Fibroblast of skin of left biceps (primary cell): ENCODE measurements around the gene SHC2.
A peak's percentile ranks its signal among the peaks of the same experiment; 100 is the strongest.

Experiments
- DNase-seq, 2 experiments: peaks; one replicate each; pipeline ENCODE4 v3.0.0-alpha.2; 2013; ENCODE audit warnings: low read depth in 2 of 2

The SHC2 gene, protein sequence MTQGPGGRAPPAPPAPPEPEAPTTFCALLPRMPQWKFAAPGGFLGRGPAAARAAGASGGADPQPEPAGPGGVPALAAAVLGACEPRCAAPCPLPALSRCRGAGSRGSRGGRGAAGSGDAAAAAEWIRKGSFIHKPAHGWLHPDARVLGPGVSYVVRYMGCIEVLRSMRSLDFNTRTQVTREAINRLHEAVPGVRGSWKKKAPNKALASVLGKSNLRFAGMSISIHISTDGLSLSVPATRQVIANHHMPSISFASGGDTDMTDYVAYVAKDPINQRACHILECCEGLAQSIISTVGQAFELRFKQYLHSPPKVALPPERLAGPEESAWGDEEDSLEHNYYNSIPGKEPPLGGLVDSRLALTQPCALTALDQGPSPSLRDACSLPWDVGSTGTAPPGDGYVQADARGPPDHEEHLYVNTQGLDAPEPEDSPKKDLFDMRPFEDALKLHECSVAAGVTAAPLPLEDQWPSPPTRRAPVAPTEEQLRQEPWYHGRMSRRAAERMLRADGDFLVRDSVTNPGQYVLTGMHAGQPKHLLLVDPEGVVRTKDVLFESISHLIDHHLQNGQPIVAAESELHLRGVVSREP

DNA sequence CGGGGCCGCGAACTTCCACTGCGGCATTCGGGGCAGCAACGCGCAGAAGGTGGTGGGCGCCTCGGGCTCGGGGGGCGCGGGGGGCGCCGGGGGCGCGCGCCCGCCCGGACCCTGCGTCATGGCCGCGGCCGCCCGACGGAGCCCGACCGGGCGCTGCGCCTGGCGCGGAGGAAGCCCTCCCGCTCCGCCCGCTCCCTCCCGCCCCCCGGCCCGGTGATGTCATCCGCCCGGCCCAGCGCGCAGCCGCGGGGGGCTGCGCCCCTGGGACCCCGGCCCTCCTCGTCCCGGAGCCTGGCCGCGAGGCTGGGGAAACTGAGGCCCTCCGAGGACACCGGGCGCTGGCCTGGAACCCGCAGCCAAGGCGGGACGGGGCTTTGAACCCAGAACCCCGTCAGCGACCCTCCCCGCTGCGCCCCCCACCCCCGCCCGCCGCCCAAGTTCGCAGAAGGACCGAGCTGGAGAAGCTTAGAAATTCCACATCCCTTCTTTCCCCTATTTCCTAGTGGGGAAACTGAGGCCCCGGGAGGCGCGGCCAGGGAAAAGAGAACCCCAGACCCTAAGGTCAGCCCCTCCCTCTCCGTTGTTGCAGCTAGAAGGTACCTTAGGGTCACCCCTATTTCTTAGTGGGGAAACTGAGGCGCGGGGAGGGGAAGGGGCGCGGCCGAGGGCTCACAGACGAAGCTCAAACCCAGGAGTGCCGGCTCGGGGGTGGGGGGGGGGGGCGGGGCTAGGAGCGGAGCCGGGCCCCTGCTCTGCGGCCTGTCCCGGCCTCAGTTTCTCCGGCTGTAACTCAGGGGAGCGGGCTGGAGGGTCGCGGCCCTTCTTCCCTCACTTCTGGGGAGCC is at the start of gene SHC2:
Gene SHC2, minus strand, starts transcription at position 157 of the 844 bp plus-strand sequence. Its CDS starts 37 bp downstream, at position 120.
- no peak for DNase-seq

DNA sequence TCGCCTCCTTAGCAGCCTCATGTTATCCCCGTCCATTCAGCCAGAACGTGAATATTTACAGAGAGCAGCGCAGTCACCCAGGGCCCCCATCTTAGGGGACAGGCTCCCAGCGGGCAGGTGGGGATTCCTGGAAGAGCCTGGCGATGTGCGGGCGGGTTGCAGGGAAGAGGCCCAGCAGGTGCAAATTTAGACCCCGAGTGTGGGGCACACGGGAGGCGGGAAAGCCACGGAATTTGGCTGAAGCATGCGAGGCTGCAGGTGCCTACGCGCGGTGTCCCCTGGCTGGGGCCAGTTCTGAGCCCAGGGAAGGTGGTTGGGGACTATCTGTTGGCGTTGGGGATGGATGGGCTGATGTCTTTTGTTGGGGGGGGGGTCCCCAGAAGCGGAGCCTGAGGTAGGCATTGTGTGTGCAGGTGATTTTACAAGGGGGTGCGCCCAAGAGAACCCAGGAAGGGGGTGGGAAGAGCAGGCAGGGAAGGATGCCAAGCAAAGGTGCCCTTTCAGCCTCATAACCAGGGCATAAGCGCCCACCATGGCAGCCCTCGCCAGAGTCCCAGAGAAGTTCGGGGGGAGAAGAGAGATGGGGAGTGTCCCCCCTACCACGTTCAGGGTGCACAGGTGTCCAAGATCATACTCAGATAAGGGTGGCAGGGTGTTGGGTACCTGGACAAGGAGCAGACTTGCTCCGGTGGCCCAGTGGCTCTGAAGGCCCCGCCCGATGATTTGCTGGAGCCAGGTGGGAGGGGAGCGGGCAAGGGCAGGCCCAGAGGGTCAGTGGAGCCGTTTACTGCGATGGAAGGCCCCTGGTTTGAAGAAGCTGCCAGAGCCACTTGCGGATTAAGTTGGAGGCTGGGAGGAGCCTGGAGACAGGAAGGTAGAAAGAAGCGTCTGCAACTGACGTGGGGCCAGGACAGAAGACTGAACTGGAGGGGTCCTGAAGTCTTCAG is 47.6 kb upstream of the SHC2 start:
- no peak for DNase-seq

DNA sequence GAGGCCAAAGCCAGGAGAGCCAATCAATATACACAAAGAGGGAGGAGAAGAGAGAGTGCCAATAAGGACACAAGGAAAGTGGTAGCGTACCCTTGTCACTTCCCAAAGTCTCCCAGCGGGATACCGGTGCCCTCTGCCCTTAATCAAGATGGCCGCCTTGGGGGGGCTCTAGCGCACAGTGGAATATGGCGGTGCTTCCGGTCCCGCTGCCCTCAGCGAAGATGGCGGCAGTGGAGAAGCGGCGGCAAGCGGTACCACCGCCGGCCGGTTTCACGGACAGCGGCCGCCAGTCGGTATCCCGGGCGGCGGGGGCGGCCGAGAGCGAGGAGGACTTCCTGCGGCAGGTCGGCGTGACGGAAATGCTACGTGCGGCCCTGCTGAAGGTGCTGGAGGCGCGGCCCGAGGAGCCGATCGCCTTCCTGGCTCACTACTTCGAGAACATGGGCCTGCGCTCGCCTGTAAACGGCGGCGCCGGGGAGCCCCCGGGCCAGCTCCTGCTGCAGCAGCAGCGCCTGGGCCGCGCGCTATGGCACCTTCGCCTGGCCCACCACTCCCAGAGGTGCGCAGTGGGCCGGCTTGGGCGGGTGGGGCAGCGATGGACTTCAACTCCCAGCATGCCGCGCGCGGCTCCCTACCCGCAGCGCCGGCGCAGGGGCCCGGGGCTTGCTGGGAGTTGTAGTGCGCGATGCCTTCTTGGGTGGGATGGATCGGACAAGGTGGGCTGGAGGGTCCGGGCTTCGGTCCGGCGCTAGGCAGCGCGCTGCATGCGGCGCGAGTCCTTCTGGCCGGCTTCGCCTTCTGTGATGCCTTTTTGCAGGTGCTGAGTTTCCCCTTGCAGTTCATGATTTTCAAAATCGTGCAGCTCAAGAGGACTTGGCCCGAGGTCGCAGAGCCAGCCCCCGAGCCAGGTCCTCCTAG is 46.7 kb upstream of the SHC2 start, which contains the start of gene TPGS1:
Gene TPGS1, plus strand, starts transcription at position 212 of the 918 bp plus-strand sequence. Its CDS starts 10 bp downstream, at position 222.
- DNase-seq, result no peak

DNA sequence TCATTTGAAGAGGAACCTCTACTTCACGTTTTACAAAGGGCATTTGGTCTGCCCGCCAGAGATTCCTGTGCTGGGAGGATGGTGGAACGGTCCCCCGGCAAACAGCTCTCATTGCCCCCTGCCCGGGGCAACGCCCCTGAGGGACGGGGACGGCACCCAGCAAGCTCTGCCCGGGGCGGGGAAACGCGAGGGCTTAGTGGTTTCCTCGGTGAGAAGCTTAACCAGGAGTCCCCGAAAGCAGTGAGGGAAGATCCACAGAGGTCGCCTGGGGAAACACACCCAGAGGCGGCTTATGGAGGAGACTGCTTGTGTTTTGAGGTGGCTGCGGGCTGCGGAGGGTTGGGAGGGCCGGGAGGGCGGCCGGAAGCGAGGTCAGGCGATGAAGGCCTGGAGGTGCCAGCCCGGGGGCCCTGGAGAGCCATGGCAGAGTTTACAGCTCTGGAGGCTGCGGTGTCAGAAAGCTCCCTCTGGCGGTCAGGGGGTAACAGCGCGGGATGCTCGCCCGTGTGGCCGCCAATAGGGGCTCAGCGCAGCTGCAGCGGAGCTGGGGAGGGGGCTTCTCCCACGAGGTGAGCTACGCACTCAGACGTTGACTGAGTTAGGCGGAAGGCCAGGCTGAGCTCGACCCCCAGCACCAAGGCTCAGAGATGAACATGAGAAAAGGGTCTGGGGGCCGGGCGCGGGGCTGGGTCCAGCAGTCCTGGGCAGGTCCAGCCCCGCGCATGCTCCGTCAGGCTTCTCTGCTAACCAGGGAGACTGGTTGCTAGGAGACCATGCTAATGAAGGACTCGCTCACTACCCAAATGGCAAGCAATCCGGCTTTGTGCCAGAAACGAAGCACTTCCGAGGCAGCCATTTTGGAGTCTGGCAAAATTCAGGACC is 45.8 kb upstream of the SHC2 start:
- peak; percentile 100 for DNase-seq

DNA sequence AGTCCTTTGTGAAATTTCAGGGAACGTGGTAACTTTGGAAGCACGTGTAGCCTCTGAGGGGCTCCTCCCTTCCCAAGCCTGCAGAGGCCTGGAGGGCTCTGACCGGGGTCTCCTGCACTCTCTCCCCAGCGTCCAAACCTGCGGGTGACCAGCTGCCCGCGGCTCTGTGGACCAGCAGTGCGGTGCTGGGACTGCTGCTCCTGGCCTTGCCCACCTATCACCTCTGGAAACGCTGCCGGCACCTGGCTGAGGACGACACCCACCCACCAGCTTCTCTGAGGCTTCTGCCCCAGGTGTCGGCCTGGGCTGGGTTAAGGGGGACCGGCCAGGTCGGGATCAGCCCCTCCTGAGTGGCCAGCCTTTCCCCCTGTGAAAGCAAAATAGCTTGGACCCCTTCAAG is 43.8 kb upstream of the SHC2 start:
- no peak for DNase-seq

DNA sequence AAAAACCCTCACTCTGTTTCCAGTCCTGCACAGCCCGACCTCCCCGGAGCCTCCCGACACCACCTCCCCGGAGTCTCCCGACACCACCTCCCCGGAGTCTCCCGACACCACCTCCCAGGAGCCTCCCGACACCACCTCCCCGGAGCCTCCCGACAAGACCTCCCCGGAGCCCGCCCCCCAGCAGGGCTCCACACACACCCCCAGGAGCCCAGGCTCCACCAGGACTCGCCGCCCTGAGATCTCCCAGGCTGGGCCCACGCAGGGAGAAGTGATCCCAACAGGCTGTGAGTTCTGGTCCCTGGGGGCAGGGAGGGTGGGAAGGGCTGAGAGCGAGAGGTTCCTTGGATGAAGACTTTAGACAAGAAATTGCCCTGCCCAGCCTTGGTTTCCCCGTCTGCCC is 40.8 kb upstream of the SHC2 start:
- DNase-seq, result no peak

DNA sequence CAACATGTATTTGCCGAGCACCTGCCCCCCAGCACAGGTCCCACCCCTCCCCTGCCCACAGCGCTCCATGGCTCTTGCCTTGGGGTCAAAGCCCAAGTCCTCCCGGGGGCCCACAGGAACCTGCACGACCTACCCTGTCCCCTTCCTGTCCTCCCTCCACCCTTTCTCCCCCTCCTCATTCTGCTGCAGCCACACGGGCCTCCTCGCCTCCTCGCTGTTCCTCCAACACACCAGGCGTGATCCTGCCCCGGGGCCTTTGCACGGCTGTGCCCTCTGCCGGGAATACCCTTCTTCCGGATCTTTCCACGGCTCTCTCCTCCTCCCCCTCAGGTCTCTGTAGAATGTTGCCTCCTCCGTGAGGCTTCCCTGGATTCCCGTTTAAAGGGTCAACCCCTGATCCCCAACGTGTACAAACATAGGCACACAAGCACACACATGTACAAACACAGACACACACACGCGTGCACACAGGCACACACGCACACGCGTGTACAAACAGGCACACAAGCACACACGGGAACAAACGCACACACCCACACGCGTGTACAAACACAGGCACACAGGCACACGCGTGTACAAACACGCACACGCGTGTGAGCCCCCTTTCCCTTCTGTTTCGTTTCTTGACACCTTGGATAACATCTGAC is 38.3 kb upstream of the SHC2 start:
- no peak for DNase-seq

DNA sequence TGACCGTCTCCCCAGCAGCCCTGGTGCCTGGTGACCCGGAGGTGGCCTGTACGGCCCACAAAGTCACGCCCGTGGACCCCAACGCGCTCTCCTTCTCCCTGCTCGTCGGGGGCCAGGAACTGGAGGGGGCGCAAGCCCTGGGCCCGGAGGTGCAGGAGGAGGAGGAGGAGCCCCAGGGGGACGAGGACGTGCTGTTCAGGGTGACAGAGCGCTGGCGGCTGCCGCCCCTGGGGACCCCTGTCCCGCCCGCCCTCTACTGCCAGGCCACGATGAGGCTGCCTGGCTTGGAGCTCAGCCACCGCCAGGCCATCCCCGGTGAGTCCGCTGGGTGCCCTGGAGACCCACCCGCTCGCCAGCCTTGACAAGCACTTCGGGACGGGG is 37.7 kb upstream of the SHC2 start:
- DNase-seq, result no peak

DNA sequence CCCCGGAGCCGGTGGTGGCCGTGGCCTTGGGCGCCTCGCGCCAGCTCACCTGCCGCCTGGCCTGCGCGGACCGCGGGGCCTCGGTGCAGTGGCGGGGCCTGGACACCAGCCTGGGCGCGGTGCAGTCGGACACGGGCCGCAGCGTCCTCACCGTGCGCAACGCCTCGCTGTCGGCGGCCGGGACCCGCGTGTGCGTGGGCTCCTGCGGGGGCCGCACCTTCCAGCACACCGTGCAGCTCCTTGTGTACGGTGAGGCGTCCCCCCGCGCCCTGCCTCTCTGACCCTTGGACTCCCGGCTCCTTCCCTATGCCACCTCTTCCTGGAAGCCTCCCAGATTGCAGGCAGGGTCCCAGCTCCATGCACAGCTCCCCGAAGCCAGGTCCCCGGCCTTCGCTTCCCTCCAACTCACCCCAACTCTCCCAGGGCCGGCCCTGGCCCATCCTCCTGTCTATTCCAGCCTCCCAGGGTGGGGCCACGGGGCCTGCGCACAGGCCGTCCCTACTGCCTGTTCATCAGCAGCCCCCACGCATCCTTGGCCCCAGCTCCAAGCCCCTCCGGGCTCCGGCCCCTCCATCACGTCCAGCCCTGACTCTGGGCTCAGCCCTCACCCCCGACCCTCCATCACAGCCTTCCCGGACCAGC is 37.2 kb upstream of the SHC2 start:
- no peak for DNase-seq

DNA sequence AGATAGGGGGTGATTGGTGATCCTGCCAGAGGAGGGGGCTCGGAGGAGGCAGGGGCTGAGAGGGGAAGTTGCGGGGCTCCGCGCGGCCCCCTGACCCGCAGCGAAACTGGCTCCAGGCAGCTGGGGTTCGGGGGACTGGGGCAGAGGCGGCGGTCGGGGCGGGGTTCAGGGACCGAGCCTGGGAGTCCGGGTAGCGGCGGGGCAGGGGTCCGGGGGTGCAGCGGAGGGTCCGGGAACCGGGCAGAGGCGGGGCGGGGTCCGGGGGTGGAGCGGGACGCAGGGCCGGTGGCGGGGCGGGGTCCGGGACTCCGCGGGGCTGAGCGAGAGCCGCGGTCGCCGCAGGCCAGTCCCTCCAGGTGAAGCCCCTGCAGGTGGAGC is 36.6 kb upstream of the SHC2 start:
- no peak for DNase-seq

DNA sequence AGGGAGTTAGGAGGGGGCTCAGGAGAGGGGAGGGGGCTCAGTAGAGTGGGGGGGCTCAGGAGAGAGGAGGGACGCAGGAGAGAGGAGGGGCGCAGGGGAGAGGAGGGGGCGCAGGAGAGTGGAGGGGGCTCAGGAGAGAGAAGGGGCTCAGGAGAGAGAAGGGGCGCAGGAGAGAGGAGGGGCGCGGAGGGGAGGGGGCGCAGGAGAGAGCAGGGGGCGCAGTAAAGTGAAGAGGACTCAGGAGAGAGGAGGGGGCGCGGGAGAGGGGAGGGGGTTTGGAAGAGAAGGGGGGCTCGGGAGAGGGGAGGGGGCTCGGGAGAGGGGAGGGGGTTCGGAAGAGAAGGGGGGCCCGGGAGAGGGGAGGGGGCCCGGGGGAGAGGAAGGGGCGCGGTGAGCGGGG is 36.2 kb upstream of the SHC2 start:
- DNase-seq, result no peak

DNA sequence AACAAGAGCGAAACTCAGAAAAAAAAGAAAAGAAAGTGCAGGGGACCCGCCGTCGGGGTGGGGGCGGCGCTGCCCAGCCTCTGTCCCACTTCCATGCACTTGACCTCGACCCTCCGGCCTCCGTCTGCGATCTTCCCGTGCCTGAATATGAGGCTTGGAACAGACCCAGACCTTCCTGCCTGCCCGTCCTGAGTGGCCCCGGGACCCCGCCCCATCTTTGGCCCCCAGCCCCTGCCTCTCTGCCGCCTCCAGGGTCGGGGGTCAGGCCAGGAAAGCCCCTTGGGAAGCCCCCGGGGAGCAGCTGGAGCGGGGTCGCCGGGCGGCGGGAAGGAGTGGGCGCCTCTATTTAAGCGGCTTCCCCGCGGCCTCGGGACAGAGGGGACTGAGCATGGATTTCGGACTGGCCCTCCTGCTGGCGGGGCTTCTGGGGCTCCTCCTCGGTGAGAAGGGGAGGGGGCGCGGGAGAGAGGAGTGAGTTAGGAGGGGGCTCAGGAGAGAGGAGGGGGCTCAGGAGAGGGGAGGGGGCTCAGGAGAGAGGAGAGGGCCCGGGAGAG is 35.4 kb upstream of the SHC2 start, which contains the start of gene MADCAM1:
Gene MADCAM1, plus strand, starts transcription at position 375 of the 554 bp plus-strand sequence. Its CDS starts 14 bp downstream, at position 389.
- DNase-seq, result no peak

DNA sequence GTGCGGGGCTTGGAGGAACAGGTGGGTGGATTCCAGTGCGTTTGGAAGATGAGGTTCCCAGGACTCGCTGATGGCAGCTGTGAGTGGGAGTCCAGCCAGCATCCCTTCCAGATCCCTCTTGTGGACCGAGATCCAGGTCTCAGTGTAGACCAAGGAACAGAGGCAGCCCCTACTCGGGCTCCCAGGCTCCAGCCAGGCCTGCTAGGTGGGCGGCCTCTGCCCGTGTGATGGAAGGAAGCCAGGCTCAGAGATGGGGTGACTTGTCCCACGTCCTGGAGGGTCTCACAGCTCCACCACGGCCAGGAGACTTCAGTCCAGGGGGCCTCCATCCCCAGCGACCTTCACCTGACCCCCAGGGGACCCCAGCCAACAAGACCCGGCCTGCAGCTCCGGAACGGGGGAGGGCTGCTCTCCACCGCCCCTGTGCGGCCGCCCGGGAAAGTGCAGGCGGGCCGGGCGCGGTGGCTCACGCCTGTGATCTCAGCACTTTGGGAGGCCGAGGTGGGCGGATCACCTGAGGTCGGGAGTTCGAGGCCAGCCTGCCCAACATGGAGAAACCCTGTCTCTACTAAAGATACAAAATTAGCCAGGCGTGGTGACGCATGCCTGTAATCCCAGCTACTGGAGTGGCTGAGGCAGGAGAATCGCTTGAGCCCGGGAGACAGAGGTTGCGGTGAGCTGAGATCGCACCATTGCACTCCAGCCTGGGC is 34.7 kb upstream of the SHC2 start:
- no peak for DNase-seq

DNA sequence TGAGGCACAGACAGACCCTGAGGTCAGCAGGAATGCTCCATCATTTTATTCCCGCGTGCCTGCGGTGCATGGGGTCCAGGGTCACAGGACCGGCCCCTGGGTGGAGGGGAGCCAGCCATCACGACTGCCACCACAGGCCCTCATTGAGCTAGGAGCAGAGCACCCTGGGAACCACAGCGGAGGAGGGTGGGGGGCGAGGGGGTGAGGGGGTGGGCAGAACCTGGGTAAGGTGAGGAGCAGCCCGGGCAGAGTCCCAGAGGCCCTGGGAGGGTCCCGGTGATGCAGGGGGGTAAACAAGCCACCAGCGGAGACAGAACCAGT is 34.2 kb upstream of the SHC2 start:
- DNase-seq, result no peak

DNA sequence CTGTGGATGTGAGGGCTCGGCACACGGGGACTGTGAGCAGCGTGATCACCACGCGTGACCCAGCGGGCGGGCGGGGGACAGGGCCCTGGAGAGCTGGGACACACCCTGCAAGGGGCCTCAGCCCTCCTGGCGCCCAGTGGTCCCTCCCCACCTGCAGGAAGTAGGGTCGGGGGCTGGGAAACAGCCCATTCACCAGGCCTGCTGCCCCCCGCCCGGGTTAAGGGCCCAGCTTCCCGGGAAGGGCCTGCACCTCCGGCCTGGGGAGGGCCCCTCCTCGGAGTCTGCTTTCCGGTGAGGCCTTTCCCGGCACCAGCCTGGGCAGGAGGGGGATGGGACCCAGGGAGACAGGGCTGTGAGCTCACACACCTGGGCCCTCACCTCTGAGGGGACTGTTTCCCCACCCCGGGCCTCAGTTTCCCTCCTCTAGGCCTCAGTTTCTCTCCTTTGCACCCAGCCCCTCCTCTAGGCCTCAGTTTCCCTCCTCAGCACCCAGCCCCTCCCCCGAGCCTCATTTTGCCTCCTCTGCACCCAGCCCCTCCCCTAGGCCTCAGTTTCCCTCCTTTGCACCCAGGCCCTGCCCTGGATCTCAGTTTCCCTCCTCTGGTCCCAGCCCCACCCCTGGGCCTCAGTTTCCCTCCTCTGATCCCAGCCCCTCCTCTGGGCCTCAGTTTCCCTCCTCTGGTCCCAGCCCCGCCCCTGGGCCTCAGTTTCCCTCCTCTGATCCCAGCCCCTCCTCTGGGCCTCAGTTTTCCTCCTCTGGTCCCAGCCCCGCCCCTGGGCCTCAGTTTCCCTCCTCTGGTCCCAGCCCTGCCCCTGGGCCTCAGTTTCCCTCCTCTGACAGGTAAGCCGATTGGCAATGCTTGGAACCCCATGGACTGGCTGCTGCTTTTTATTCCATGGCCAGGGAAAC is 33.6 kb upstream of the SHC2 start:
- no peak for DNase-seq
